GM23338 (cell line): ENCODE results near the gene CSNK1A1.

Experiments used
- CREB1 ChIP-seq: fragments of 250-450 bp; sonication (Bioruptor Pico); IDR thresholded peaks from 2 replicates; pipeline ENCODE4 v1.5.0; 2020; ENCODE audit warnings: low read depth, mild to moderate bottlenecking, moderate library complexity
- ETS1 ChIP-seq: IDR thresholded peaks from 2 replicates; pipeline ENCODE4 v1.6.1; 2016; ENCODE audit warnings: antibody characterized with exemption
- EZH2 ChIP-seq: fragments of 200-600 bp; sonication (generic); IDR thresholded peaks from one replicate; pipeline ENCODE4 v1.8.0; 2017; ENCODE audit warnings: antibody characterized with exemption, mild to moderate bottlenecking, low read depth; ENCODE audit not compliant: unreplicated experiment
- EZH2phosphoT487 ChIP-seq: fragments of 200-600 bp; sonication (generic); IDR thresholded peaks from one replicate; pipeline ENCODE4 v1.8.1; 2018; ENCODE audit warnings: antibody characterized with exemption; ENCODE audit not compliant: unreplicated experiment
- POLR2AphosphoS5 ChIP-seq: IDR thresholded peaks from 2 replicates; pipeline ENCODE4 v1.6.1; 2016; ENCODE audit warnings: antibody characterized with exemption, low read depth
- REST ChIP-seq: IDR thresholded peaks from one replicate; pipeline ENCODE4 v1.6.1; 2018; ENCODE audit warnings: antibody characterized with exemption; ENCODE audit not compliant: unreplicated experiment
- TF ChIP-seq, protein P1 (sequence below), 2 experiments: fragments of 200-600 bp in 1 of 2; sonication (generic) in 1 of 2; conservative IDR thresholded peaks; 2 replicates each; pipeline versions ENCODE4 v1.5.1 to v1.6.1; 2016 to 2017; ENCODE audit warnings: antibody characterized with exemption in 2 of 2, low read depth in 2 of 2, mild to moderate bottlenecking in 2 of 2, moderate library complexity in 1 of 2

DNA sequence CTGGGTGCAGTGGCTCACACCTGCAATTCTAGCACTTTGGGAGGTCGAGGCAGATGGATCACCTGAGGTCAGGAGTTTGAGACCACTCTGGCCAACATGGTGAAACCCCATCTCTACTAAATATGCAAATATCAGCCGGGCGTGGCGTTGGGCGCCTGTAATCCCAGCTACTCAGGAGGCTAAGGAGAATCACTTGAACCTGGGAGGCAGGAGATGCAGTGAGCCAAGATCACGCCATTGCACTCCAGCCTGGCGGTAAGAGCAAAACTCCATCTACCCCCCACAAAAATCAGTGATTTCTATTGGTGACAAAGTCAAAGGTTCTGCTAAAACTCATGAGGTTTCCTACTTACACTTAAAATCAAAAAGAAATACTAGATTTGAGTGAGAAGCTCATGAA, 18.8 kb downstream of the CSNK1A1 start:
- TF ChIP-seq, protein P1, sequence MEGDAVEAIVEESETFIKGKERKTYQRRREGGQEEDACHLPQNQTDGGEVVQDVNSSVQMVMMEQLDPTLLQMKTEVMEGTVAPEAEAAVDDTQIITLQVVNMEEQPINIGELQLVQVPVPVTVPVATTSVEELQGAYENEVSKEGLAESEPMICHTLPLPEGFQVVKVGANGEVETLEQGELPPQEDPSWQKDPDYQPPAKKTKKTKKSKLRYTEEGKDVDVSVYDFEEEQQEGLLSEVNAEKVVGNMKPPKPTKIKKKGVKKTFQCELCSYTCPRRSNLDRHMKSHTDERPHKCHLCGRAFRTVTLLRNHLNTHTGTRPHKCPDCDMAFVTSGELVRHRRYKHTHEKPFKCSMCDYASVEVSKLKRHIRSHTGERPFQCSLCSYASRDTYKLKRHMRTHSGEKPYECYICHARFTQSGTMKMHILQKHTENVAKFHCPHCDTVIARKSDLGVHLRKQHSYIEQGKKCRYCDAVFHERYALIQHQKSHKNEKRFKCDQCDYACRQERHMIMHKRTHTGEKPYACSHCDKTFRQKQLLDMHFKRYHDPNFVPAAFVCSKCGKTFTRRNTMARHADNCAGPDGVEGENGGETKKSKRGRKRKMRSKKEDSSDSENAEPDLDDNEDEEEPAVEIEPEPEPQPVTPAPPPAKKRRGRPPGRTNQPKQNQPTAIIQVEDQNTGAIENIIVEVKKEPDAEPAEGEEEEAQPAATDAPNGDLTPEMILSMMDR (conservative IDR thresholded peaks at IDR 0.05; ENCODE audit: low read depth in 2 of 2): no peak
- no peak for TF ChIP-seq POLR2AphosphoS5
- no peak for TF ChIP-seq EZH2phosphoT487
- TF ChIP-seq EZH2: no peak
- TF ChIP-seq REST: no peak
- no peak for TF ChIP-seq CREB1 (CRISPR knock-in tag)
- no peak for TF ChIP-seq ETS1
